Aorta (tissue), 5 donors: ENCODE results near the gene BTBD1. TPM values are rescaled to one million over a fixed set of nuclear protein-coding genes. Genes with fewer than 3 reads are reported as not detected.
"Not testable (repeated sequence)": the region's sequence is repeated elsewhere in the genome, so short reads cannot be mapped to it uniquely, and the experiment has no call there.

ENCODE experiments used
- ATAC-seq: fragments of 200-7000 bp; cut with Tn5 transposase; one replicate; pipeline ENCODE4 v1.9.1; 2022; ENCODE audit warnings: moderate library complexity; ENCODE audit not compliant: low FRiP score
- DNase-seq, 2 donors: peaks; one replicate each; pipeline ENCODE4 v3.0.0-alpha.2; 2020
- H3K27ac ChIP-seq, 2 donors: one replicate each; pipeline ENCODE4 v1.5.1; 2013; ENCODE audit warnings: low read length in 2 of 2, mild to moderate bottlenecking in 2 of 2, moderate library complexity in 2 of 2, control low read depth in 1 of 2, inconsistent platforms in 1 of 2, low read depth in 1 of 2
- H3K27me3 ChIP-seq, 2 donors: one replicate each; pipeline ENCODE4 v1.6.1; 2013; ENCODE audit warnings: control low read depth in 1 of 2, low read length in 1 of 2, mild to moderate bottlenecking in 1 of 2, moderate library complexity in 1 of 2; ENCODE audit not compliant: insufficient read depth in 2 of 2, control insufficient read depth in 1 of 2
- H3K36me3 ChIP-seq, 2 donors: one replicate each; pipeline ENCODE4 v1.6.1; 2013; ENCODE audit warnings: control low read depth in 1 of 2, low read length in 1 of 2, mild to moderate bottlenecking in 1 of 2; ENCODE audit not compliant: insufficient read depth in 2 of 2, control insufficient read depth in 1 of 2
- H3K4me1 ChIP-seq, 2 donors: one replicate each; pipeline ENCODE4 v1.6.1; 2013; ENCODE audit warnings: low read length in 2 of 2, control low read depth in 1 of 2, mild to moderate bottlenecking in 1 of 2, moderate library complexity in 1 of 2; ENCODE audit not compliant: insufficient read depth in 2 of 2, control insufficient read depth in 1 of 2
- H3K4me3 ChIP-seq, 2 donors: one replicate each; pipeline ENCODE4 v1.5.1; 2013; ENCODE audit warnings: low read length in 2 of 2, control low read depth in 1 of 2, mild to moderate bottlenecking in 1 of 2
- H3K9me3 ChIP-seq: one replicate; pipeline ENCODE4 v1.6.1; 2013; ENCODE audit warnings: mild to moderate bottlenecking, low read length; ENCODE audit not compliant: control insufficient read depth
- WGBS, 2 donors: extraction: QIAGEN DNeasy Blood & Tissue Kit; methylation state at CpG; one replicate each; pipeline ENCODE4 v1.1.7; 2013; 5-methylcytosine and 5-hydroxymethylcytosine counted together
- intact Hi-C, 2 donors: fragments of 100-400 bp; cut with DNase I; formaldehyde crosslinking; loops; one replicate each; pipeline versions ENCODE4 v1.14.2 to v1.15.0; 2022
- polyA plus RNA-seq, 2 donors: library from polyadenylated mRNA; stranded (reverse); fragments of 200-250 nt; gene quantifications; one replicate each; pipeline ENCODE4 v1.2.3, GENCODE V29; 2013
- total RNA-seq, 2 donors: library from RNA; stranded (reverse); fragmentation: NEBNext Ultra II Directional; extraction: Animal tissue kit (Norgen Biotek cat#: 25700); gene quantifications; one replicate each; pipeline ENCODE4 v1.2.1, GENCODE V29; 2021
- donor health status: healthy with polysubstance abuse.
- donor health status: Bipolar disorder and iron deficiency.
- donor health status: DM: no; HTN: no; CAD: no.
- donor health status: DM: no; HTN: no; CAD: no.
- donor health status: DM: yes; HTN: yes; CAD: no.

Gene BTBD1
- total and polyA plus RNA-seq, 4 donors, result 21.0 to 47.8 (median 35.2) TPM

- no peaks in the 10 kb centered on the region for H3K27me3 ChIP-seq
- intact Hi-C loops, result loop anchor here in 1 of 2 donors (10.0 kb wide), 1 partner anchor 147 kb away; the partner anchor contains the start of gene HDGFL3
- H3K9me3 ChIP-seq, result no peaks in the 10 kb centered on the region
- H3K36me3 ChIP-seq, result peaks cover 0 to 3% of the 10 kb centered on the region in 2 donors
- peaks cover 0 to 6% of the 10 kb centered on the region in 2 donors for H3K4me1 ChIP-seq
- DNase-seq (no peak), ATAC-seq (no peak)
- WGBS, 2 donors, result 6 to 10% methylated on average over 7 of the region's 7 CpGs
- no peak overlapping the region for H3K4me3 ChIP-seq
- H3K27ac ChIP-seq, result no peak overlapping the region
Observed at GRCh38 chr15:83057696-83058376, 9.2 kb downstream of the BTBD1 start.

GRCh38 chr15:83057002-83057401 is 10.1 kb downstream of the BTBD1 start:
- ATAC-seq (no peak), DNase-seq (no peak)
- Histone ChIP-seq H3K27me3 (no peaks in the 10 kb centered on the region), H3K4me3 (no peak overlapping the region), H3K4me1 (peaks cover 0 to 6% of the 10 kb centered on the region in 2 donors), H3K36me3 (peaks cover 0 to 3% of the 10 kb centered on the region in 2 donors), H3K9me3 (no peaks in the 10 kb centered on the region), H3K27ac (no peak overlapping the region)
- intact Hi-C loops, result loop anchor here in 1 of 2 donors (10.0 kb wide), 1 partner anchor 148 kb away; the partner anchor contains the start of gene HDGFL3
- WGBS, 2 donors, result 77 to 88% methylated on average over 1 of the region's 1 CpG

- Histone ChIP-seq H3K4me1 (peaks cover 0 to 2% of the 10 kb centered on the region in 2 donors), H3K9me3 (no peaks in the 10 kb centered on the region), H3K27ac (no peak overlapping the region), H3K4me3 (no peak overlapping the region), H3K36me3 (peaks cover 0 to 5% of the 10 kb centered on the region in 2 donors), H3K27me3 (no peaks in the 10 kb centered on the region)
- DNase-seq (no peak), ATAC-seq (peak; percentile 59)
- intact Hi-C loops, result loop anchor here in 1 of 2 donors (10.0 kb wide), 1 partner anchor 152 kb away; the partner anchor contains the start of gene HDGFL3
Observed at GRCh38 chr15:83053151-83053550, 13.9 kb downstream of the BTBD1 start.

GRCh38 chr15:83046558-83047127 is 20.4 kb downstream of the BTBD1 start:
- DNase-seq (no peak), ATAC-seq (peak; percentile 60)
- Histone ChIP-seq H3K27me3 (no peaks in the 10 kb centered on the region), H3K27ac (no peak overlapping the region), H3K9me3 (no peaks in the 10 kb centered on the region), H3K4me3 (no peak overlapping the region), H3K36me3 (peaks cover 2 to 8% of the 10 kb centered on the region in 2 donors), H3K4me1 (peaks cover 0 to 2% of the 10 kb centered on the region in 2 donors)
- 24 to 29% methylated on average over 3 of the region's 3 CpGs for WGBS, 2 donors
- intact Hi-C loops, result no loop called here

GRCh38 chr15:83044156-83044555 is 22.9 kb downstream of the BTBD1 start:
- intact Hi-C loops, result no loop called here
- no peaks in the 10 kb centered on the region for H3K9me3 ChIP-seq
- DNase-seq (no peak), ATAC-seq (no peak)
- peaks cover 2 to 6% of the 10 kb centered on the region in 2 donors for H3K36me3 ChIP-seq
- no peak overlapping the region for H3K27ac ChIP-seq
- H3K27me3 ChIP-seq, result no peaks in the 10 kb centered on the region
- H3K4me1 ChIP-seq, result peaks cover 0 to 2% of the 10 kb centered on the region in 2 donors
- WGBS, 2 donors, result 96 to 97% methylated on average over 12 of the region's 12 CpGs
- no peak overlapping the region for H3K4me3 ChIP-seq

GRCh38 chr15:83039206-83039605 is 27.8 kb downstream of the BTBD1 start:
- Histone ChIP-seq H3K4me3 (no peak overlapping the region), H3K27ac (no peak overlapping the region), H3K27me3 (no peaks in the 10 kb centered on the region), H3K9me3 (no peaks in the 10 kb centered on the region), H3K36me3 (peaks cover 0 to 5% of the 10 kb centered on the region in 2 donors), H3K4me1 (peaks cover 0 to 2% of the 10 kb centered on the region in 2 donors)
- DNase-seq, result no peak
- 6 to 9% methylated on average over 1 of the region's 1 CpG for WGBS, 2 donors
- ATAC-seq, result no peak
- intact Hi-C loops, result no loop called here

GRCh38 chr15:83036253-83036652 is 30.8 kb downstream of the BTBD1 start:
- Histone ChIP-seq H3K9me3 (no peaks in the 10 kb centered on the region), H3K36me3 (peaks cover 0 to 3% of the 10 kb centered on the region in 2 donors), H3K27ac (no peak overlapping the region), H3K4me1 (no peaks in the 10 kb centered on the region), H3K27me3 (no peaks in the 10 kb centered on the region), H3K4me3 (no peak overlapping the region)
- DNase-seq (no peak), ATAC-seq (no peak)
- WGBS, 2 donors, result 92 to 93% methylated on average over 6 of the region's 6 CpGs
- intact Hi-C loops, result no loop called here

GRCh38 chr15:83031234-83031633 is 35.8 kb downstream of the BTBD1 start:
- H3K27ac ChIP-seq, H3K4me3 ChIP-seq, H3K27me3 ChIP-seq, H3K36me3 ChIP-seq, H3K4me1 ChIP-seq, intact Hi-C loops, ATAC-seq, H3K9me3 ChIP-seq, DNase-seq: not testable (repeated sequence)
- 98 to 99% methylated on average over 6 of the region's 6 CpGs for WGBS, 2 donors

GRCh38 chr15:83030021-83030420 is 37.0 kb downstream of the BTBD1 start:
- 87 to 90% methylated on average over 8 of the region's 8 CpGs for WGBS, 2 donors
- Histone ChIP-seq H3K27ac (no peak overlapping the region), H3K4me1 (no peaks in the 10 kb centered on the region), H3K36me3 (peaks cover 0 to 2% of the 10 kb centered on the region in 2 donors), H3K9me3 (no peaks in the 10 kb centered on the region), H3K27me3 (no peaks in the 10 kb centered on the region), H3K4me3 (no peak overlapping the region)
- DNase-seq, result no peak
- ATAC-seq, result no peak
- intact Hi-C loops, result no loop called here
